ENCODE measurements around the gene CLEC9A.

DNA sequence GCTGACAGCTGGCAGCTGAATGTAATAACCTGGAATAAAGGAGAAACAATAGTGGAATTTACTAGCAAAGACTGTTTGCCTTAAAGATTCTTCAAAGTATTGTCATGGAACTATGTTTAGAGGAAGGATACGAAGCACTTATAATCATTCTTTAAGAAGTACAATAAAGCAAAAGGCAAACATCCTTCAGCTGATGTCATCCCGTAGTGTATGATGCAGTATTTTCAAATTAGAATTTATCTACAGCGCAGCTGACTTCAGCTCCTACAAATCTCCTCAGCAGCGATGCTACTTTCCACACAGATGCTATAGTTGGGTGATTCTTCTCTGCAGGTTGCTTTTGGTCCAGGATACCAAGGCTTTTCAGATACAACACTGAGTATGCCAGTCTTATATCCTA lies 36.8 kb downstream of the CLEC9A start:
- no peak for TF ChIP-seq POLR2A (IDR thresholded peaks at IDR 0.05; ENCODE audit: low read depth, low read length)
- no peak for TF ChIP-seq TAF1 (IDR thresholded peaks at IDR 0.05; ENCODE audit: borderline replicate concordance, low read depth, low read length)
